ENCODE measurements around the gene GNA14.

- no peak for TF ChIP-seq CTCF (IDR thresholded peaks at IDR 0.05; ENCODE audit: low read depth, low read length)
- TF ChIP-seq EZH2phosphoT487 (IDR thresholded peaks at IDR 0.05; ENCODE audit: low read depth) = no peak
Observed at GRCh38 chr9:77474936-77475335, 173.2 kb downstream of the GNA14 start.
